Sigmoid colon (tissue), 4 donors: Measurements from ENCODE around the gene TRNT1.

Experiments
- CTCF ChIP-seq, 4 experiments: fragments of 450-650 bp in 3 of 4; fragments of 200-600 bp in 1 of 4; IDR thresholded peaks; one replicate each; pipeline ENCODE4 v1.5.1; 2016 to 2019; ENCODE audit warnings: antibody characterized with exemption in 4 of 4, mild to moderate bottlenecking in 3 of 4, moderate library complexity in 2 of 4
- EP300 ChIP-seq, 4 donors: sonication (generic); formaldehyde crosslinking; IDR thresholded peaks; one replicate each; pipeline ENCODE4 v1.6.1; 2017; ENCODE audit warnings: antibody characterized with exemption in 4 of 4
- POLR2A ChIP-seq, 2 donors: fragments of 450-650 bp; IDR thresholded peaks; one replicate each; pipeline ENCODE4 v1.6.1; 2016; ENCODE audit warnings: antibody characterized with exemption in 2 of 2, mild to moderate bottlenecking in 2 of 2, moderate library complexity in 2 of 2
- POLR2AphosphoS5 ChIP-seq, 4 donors: sonication (generic); formaldehyde crosslinking; IDR thresholded peaks; one replicate each; pipeline ENCODE4 v1.6.1; 2017; ENCODE audit warnings: antibody characterized with exemption in 4 of 4

- TF ChIP-seq POLR2A (IDR thresholded peaks at IDR 0.05) = no peak
- TF ChIP-seq CTCF (IDR thresholded peaks at IDR 0.05) = no peak
- TF ChIP-seq EP300 (IDR thresholded peaks at IDR 0.05) = no peak
- TF ChIP-seq POLR2AphosphoS5 (IDR thresholded peaks at IDR 0.05) = no peak
Measured at GRCh38 chr3:3084890-3085289, 41.9 kb upstream of the TRNT1 start.
